ENCODE results near the gene CMTR1. TPM values are rescaled to one million over a fixed set of nuclear protein-coding genes. Genes with fewer than 3 reads are reported as not detected.

Gene CMTR1
- total and polyA plus RNA-seq, 5 donors, result 24.3 to 46.9 (median 36.7) TPM

- H3K27ac ChIP-seq (ENCODE audit: low read length), result no peak overlapping the region
- ATAC-seq (no peak), DNase-seq (no peak)
- H3K9me3 ChIP-seq (ENCODE audit: control insufficient read depth, low read length), result no peaks in the 10 kb centered on the region
- no peaks in the 10 kb centered on the region for H3K27me3 ChIP-seq (ENCODE audit: control insufficient read depth, insufficient read depth)
- 74% methylated on average over 2 of the region's 2 CpGs for WGBS
- H3K4me3 ChIP-seq (ENCODE audit: low read length), result no peak overlapping the region
- no peaks in the 10 kb centered on the region for H3K4me1 ChIP-seq (ENCODE audit: control insufficient read depth, insufficient read depth, low read length)
- intact Hi-C loops (cut with DNase I), result no loop called here
Observed at GRCh38 chr6:37504024-37504423, 71.0 kb downstream of the CMTR1 start.

GRCh38 chr6:37506479-37506878 lies 73.5 kb downstream of the CMTR1 start:
- intact Hi-C loops (cut with DNase I), result no loop called here
- H3K4me1 ChIP-seq (ENCODE audit: control insufficient read depth, insufficient read depth, low read length), result no peaks in the 10 kb centered on the region
- no peak overlapping the region for H3K4me3 ChIP-seq (ENCODE audit: low read length)
- 80% methylated on average over 4 of the region's 4 CpGs for WGBS
- no peak overlapping the region for H3K27ac ChIP-seq (ENCODE audit: low read length)
- no peaks in the 10 kb centered on the region for H3K27me3 ChIP-seq (ENCODE audit: control insufficient read depth, insufficient read depth)
- DNase-seq (no peak), ATAC-seq (no peak)
- H3K9me3 ChIP-seq (ENCODE audit: control insufficient read depth, low read length), result no peaks in the 10 kb centered on the region

- Histone ChIP-seq H3K4me3 (ENCODE audit: low read length) (no peak overlapping the region), H3K4me1 (ENCODE audit: control insufficient read depth, insufficient read depth, low read length) (no peaks in the 10 kb centered on the region), H3K27ac (ENCODE audit: low read length) (no peak overlapping the region), H3K27me3 (ENCODE audit: control insufficient read depth, insufficient read depth) (no peaks in the 10 kb centered on the region), H3K9me3 (ENCODE audit: control insufficient read depth, low read length) (no peaks in the 10 kb centered on the region)
- ATAC-seq (no peak), DNase-seq (no peak)
- intact Hi-C loops (cut with DNase I), result no loop called here
- 89% methylated on average over 5 of the region's 5 CpGs for WGBS
Observed at GRCh38 chr6:37507077-37507476, 74.1 kb downstream of the CMTR1 start.

GRCh38 chr6:37507690-37508421 lies 74.8 kb downstream of the CMTR1 start:
- DNase-seq (no peak), ATAC-seq (no peak)
- whole genome bisulfite sequencing, result 59% methylated on average over 3 of the region's 4 CpGs
- no peak overlapping the region for H3K27ac ChIP-seq (ENCODE audit: low read length)
- intact Hi-C loops (cut with DNase I), result no loop called here
- no peaks in the 10 kb centered on the region for H3K9me3 ChIP-seq (ENCODE audit: control insufficient read depth, low read length)
- H3K4me1 ChIP-seq (ENCODE audit: control insufficient read depth, insufficient read depth, low read length), result no peaks in the 10 kb centered on the region
- no peak overlapping the region for H3K4me3 ChIP-seq (ENCODE audit: low read length)
- no peaks in the 10 kb centered on the region for H3K27me3 ChIP-seq (ENCODE audit: control insufficient read depth, insufficient read depth)

GRCh38 chr6:37511201-37511600 lies 78.2 kb downstream of the CMTR1 start:
- DNase-seq (no peak), ATAC-seq (no peak)
- H3K27me3 ChIP-seq (ENCODE audit: control insufficient read depth, insufficient read depth), result no peaks in the 10 kb centered on the region
- no peak overlapping the region for H3K27ac ChIP-seq (ENCODE audit: low read length)
- intact Hi-C loops (cut with DNase I), result no loop called here
- 83% methylated on average over 5 of the region's 5 CpGs for WGBS
- no peaks in the 10 kb centered on the region for H3K4me1 ChIP-seq (ENCODE audit: control insufficient read depth, insufficient read depth, low read length)
- no peaks in the 10 kb centered on the region for H3K9me3 ChIP-seq (ENCODE audit: control insufficient read depth, low read length)
- H3K4me3 ChIP-seq (ENCODE audit: low read length), result no peak overlapping the region

- ATAC-seq (no peak), DNase-seq (no peak)
- 47% methylated on average over 16 of the region's 16 CpGs for WGBS
- Histone ChIP-seq H3K4me3 (ENCODE audit: low read length) (no peak overlapping the region), H3K9me3 (ENCODE audit: control insufficient read depth, low read length) (no peaks in the 10 kb centered on the region), H3K27ac (ENCODE audit: low read length) (no peak overlapping the region), H3K27me3 (ENCODE audit: control insufficient read depth, insufficient read depth) (no peaks in the 10 kb centered on the region), H3K4me1 (ENCODE audit: control insufficient read depth, insufficient read depth, low read length) (no peaks in the 10 kb centered on the region)
- intact Hi-C loops (cut with DNase I), result no loop called here
Observed at GRCh38 chr6:37511910-37512399, 78.9 kb downstream of the CMTR1 start.

- no peaks in the 10 kb centered on the region for H3K9me3 ChIP-seq (ENCODE audit: control insufficient read depth, low read length)
- DNase-seq (no peak), ATAC-seq (no peak)
- intact Hi-C loops (cut with DNase I), result no loop called here
- no peaks in the 10 kb centered on the region for H3K4me1 ChIP-seq (ENCODE audit: control insufficient read depth, insufficient read depth, low read length)
- WGBS, result 45% methylated on average over 12 of the region's 12 CpGs
- H3K27ac ChIP-seq (ENCODE audit: low read length), result no peak overlapping the region
- no peaks in the 10 kb centered on the region for H3K27me3 ChIP-seq (ENCODE audit: control insufficient read depth, insufficient read depth)
- H3K4me3 ChIP-seq (ENCODE audit: low read length), result no peak overlapping the region
Observed at GRCh38 chr6:37512400-37513011, 79.5 kb downstream of the CMTR1 start.

GRCh38 chr6:37513155-37513554 lies 80.1 kb downstream of the CMTR1 start:
- DNase-seq (no peak), ATAC-seq (no peak)
- Histone ChIP-seq H3K9me3 (ENCODE audit: control insufficient read depth, low read length) (no peaks in the 10 kb centered on the region), H3K27ac (ENCODE audit: low read length) (no peak overlapping the region), H3K4me3 (ENCODE audit: low read length) (no peak overlapping the region), H3K4me1 (ENCODE audit: control insufficient read depth, insufficient read depth, low read length) (no peaks in the 10 kb centered on the region), H3K27me3 (ENCODE audit: control insufficient read depth, insufficient read depth) (no peaks in the 10 kb centered on the region)
- WGBS, result 43% methylated on average over 9 of the region's 9 CpGs
- intact Hi-C loops (cut with DNase I), result no loop called here

- Histone ChIP-seq H3K27me3 (ENCODE audit: control insufficient read depth, insufficient read depth) (no peaks in the 10 kb centered on the region), H3K27ac (ENCODE audit: low read length) (no peak overlapping the region), H3K9me3 (ENCODE audit: control insufficient read depth, low read length) (no peaks in the 10 kb centered on the region), H3K4me1 (ENCODE audit: control insufficient read depth, insufficient read depth, low read length) (no peaks in the 10 kb centered on the region), H3K4me3 (ENCODE audit: low read length) (no peak overlapping the region)
- intact Hi-C loops (cut with DNase I), result no loop called here
- DNase-seq (no peak), ATAC-seq (no peak)
- WGBS, result 40% methylated on average over 10 of the region's 10 CpGs
Observed at GRCh38 chr6:37513576-37513975, 80.6 kb downstream of the CMTR1 start.

- Histone ChIP-seq H3K27ac (ENCODE audit: low read length) (no peak overlapping the region), H3K4me1 (ENCODE audit: control insufficient read depth, insufficient read depth, low read length) (no peaks in the 10 kb centered on the region), H3K27me3 (ENCODE audit: control insufficient read depth, insufficient read depth) (no peaks in the 10 kb centered on the region), H3K9me3 (ENCODE audit: control insufficient read depth, low read length) (no peaks in the 10 kb centered on the region), H3K4me3 (ENCODE audit: low read length) (no peak overlapping the region)
- intact Hi-C loops (cut with DNase I), result no loop called here
- no peak for DNase-seq
- 72% methylated on average over 5 of the region's 5 CpGs for WGBS
- ATAC-seq, result no peak
Observed at GRCh38 chr6:37514321-37514771, 81.3 kb downstream of the CMTR1 start.

- ATAC-seq, result no peak
- H3K27ac ChIP-seq (ENCODE audit: low read length), result no peak overlapping the region
- no peaks in the 10 kb centered on the region for H3K9me3 ChIP-seq (ENCODE audit: control insufficient read depth, low read length)
- no peak for DNase-seq
- 76% methylated on average over 7 of the region's 7 CpGs for whole genome bisulfite sequencing
- intact Hi-C loops (cut with DNase I), result no loop called here
- H3K4me1 ChIP-seq (ENCODE audit: control insufficient read depth, insufficient read depth, low read length), result no peaks in the 10 kb centered on the region
- no peaks in the 10 kb centered on the region for H3K27me3 ChIP-seq (ENCODE audit: control insufficient read depth, insufficient read depth)
- no peak overlapping the region for H3K4me3 ChIP-seq (ENCODE audit: low read length)
Observed at GRCh38 chr6:37514837-37515236, 81.8 kb downstream of the CMTR1 start.

Measured in right cardiac atrium (tissue), 5 donors.